ENCODE measurements around the gene SV2B. TPM values are rescaled to one million over a fixed set of nuclear protein-coding genes. Genes with fewer than 3 reads are reported as not detected.

The SV2B gene
- polyA plus RNA-seq, 2 donors, result 0.02 to 0.07 TPM

DNA sequence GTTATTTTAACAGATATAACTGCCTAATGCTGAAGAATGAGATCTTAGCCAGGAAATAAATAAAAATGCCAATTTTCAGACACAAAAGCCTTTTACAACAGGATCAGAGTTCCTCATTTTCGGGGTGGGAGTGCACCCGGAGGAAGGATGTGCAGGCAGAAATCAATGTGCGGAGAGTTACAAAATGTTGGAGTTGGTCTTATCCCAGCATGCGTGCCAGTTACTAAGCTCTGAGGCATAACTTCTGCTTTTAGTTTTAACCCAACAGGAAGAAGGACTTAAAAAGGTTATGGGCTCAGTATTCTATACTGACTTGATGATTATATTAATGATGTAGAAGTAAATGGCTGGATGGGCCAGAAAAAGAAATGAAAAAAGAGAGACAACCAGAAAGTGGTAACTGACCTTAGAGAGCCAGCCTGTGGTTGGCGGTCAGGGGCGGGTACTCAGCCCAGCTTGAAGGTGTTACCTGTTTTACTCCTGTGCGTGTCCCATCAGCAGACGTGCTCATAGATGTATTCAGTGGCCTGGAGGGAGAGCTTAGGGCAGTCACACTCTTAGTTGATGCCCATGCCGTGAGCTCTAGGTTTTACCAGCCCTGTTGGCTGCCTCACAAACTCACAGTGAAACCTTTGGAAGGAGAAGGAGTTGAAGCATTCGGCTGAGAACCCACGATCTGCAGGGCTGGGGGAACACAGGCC, 164.7 kb downstream of the SV2B start:
- no peaks in the 10 kb centered on the region for H3K27me3 ChIP-seq (ENCODE audit: control insufficient read depth in 1 of 2, insufficient read depth in 2 of 2, low read length in 2 of 2)
- no peak overlapping the region for H3K4me3 ChIP-seq (ENCODE audit: low read depth in 1 of 2, low read length in 2 of 2)
- H3K9me3 ChIP-seq (ENCODE audit: control insufficient read depth in 2 of 2, insufficient read depth in 1 of 2, low read depth in 1 of 2, low read length in 1 of 2), result no peaks in the 10 kb centered on the region
- peaks cover 0 to 7% of the 10 kb centered on the region in 2 donors for H3K4me1 ChIP-seq (ENCODE audit: control insufficient read depth in 2 of 2, insufficient read depth in 2 of 2, low read length in 1 of 2)
- 76 to 81% methylated on average over 11 of the region's 11 CpGs for WGBS, 2 donors
- no peaks in the 10 kb centered on the region for H3K36me3 ChIP-seq (ENCODE audit: control insufficient read depth in 2 of 2, insufficient read depth in 2 of 2, low read length in 1 of 2)
- no peak overlapping the region for H3K27ac ChIP-seq (ENCODE audit: low read depth in 2 of 2, low read length in 1 of 2)

DNA sequence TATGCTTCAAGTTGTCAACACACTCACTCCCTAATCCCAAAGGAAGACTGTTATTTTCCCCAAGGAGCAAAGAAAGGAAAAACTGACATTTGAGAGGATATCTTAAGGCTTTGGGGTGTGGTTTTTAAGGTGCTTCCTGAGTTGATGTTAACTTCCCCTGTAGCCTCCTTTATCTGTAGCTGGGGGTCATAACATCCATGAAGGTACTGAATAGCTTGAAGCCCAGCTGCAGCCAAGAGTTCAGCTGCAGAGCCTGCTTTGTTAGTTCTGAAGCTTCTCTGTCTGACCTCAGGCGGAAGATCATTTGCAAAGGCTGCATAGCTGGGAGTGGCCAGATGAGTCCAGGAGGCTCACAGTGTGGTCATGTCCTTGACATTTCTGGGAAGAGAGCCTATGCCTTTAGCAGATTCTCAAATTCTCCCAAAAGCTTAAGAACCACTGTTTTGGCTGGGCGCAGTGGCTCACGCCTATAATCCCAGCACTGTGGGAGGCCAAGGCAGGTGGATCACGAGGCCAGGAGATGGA, 165.4 kb downstream of the SV2B start:
- H3K36me3 ChIP-seq (ENCODE audit: control insufficient read depth in 2 of 2, insufficient read depth in 2 of 2, low read length in 1 of 2), result no peaks in the 10 kb centered on the region
- H3K27ac ChIP-seq (ENCODE audit: low read depth in 2 of 2, low read length in 1 of 2), result no peak overlapping the region
- WGBS, 2 donors, result 87% methylated on average over 4 of the region's 4 CpGs
- no peak overlapping the region for H3K4me3 ChIP-seq (ENCODE audit: low read depth in 1 of 2, low read length in 2 of 2)
- H3K27me3 ChIP-seq (ENCODE audit: control insufficient read depth in 1 of 2, insufficient read depth in 2 of 2, low read length in 2 of 2), result no peaks in the 10 kb centered on the region
- H3K4me1 ChIP-seq (ENCODE audit: control insufficient read depth in 2 of 2, insufficient read depth in 2 of 2, low read length in 1 of 2), result peaks cover 0 to 7% of the 10 kb centered on the region in 2 donors
- no peaks in the 10 kb centered on the region for H3K9me3 ChIP-seq (ENCODE audit: control insufficient read depth in 2 of 2, insufficient read depth in 1 of 2, low read depth in 1 of 2, low read length in 1 of 2)

DNA sequence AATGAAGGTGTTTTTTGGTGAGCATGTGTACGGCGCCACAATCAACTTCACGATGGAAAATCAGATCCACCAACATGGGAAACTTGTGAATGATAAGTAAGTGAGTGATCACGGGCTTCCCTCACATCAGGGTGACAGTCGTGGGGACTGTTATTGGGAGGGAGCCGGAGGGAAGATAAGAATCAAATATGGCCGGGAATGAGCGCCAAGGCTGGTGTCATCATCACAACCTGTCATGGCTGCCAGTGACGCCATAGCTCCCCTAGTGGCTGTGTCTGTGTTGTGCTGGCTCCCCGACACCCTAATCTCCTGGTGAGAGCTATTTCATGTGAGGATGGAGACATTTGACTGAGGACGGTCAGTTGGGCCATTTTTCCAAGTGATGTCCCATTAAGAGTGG, 168.5 kb downstream of the SV2B start:
- Histone ChIP-seq H3K9me3 (ENCODE audit: control insufficient read depth in 2 of 2, insufficient read depth in 1 of 2, low read depth in 1 of 2, low read length in 1 of 2) (no peaks in the 10 kb centered on the region), H3K4me3 (ENCODE audit: low read depth in 1 of 2, low read length in 2 of 2) (no peak overlapping the region), H3K4me1 (ENCODE audit: control insufficient read depth in 2 of 2, insufficient read depth in 2 of 2, low read length in 1 of 2) (peaks cover 0 to under 1% of the 10 kb centered on the region in 2 donors), H3K27ac (ENCODE audit: low read depth in 2 of 2, low read length in 1 of 2) (no peak overlapping the region), H3K27me3 (ENCODE audit: control insufficient read depth in 1 of 2, insufficient read depth in 2 of 2, low read length in 2 of 2) (no peaks in the 10 kb centered on the region), H3K36me3 (ENCODE audit: control insufficient read depth in 2 of 2, insufficient read depth in 2 of 2, low read length in 1 of 2) (no peaks in the 10 kb centered on the region)
- WGBS, 2 donors, result 87 to 88% methylated on average over 11 of the region's 11 CpGs

DNA sequence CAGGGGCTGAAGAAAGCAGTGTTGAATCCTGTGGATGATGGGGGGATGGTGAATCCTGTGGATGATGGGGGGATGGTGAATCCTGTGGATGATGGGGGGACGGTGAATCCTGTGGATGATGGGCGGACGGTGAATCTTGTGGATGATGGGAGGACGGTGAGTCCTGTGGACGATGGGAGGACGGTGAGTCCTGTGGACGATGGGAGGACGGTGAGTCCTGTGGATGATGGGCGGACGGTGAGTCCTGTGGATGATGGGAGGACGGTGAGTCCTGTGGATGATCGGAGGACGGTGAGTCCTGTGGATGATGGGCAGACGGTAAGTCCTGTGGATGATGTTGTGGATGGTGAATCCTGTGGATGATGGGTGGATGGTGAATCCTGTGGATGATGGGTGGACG, 170.7 kb downstream of the SV2B start:
- no peaks in the 10 kb centered on the region for H3K27me3 ChIP-seq (ENCODE audit: control insufficient read depth in 1 of 2, insufficient read depth in 2 of 2, low read length in 2 of 2)
- 82 to 85% methylated on average over 15 of the region's 15 CpGs for WGBS, 2 donors

DNA sequence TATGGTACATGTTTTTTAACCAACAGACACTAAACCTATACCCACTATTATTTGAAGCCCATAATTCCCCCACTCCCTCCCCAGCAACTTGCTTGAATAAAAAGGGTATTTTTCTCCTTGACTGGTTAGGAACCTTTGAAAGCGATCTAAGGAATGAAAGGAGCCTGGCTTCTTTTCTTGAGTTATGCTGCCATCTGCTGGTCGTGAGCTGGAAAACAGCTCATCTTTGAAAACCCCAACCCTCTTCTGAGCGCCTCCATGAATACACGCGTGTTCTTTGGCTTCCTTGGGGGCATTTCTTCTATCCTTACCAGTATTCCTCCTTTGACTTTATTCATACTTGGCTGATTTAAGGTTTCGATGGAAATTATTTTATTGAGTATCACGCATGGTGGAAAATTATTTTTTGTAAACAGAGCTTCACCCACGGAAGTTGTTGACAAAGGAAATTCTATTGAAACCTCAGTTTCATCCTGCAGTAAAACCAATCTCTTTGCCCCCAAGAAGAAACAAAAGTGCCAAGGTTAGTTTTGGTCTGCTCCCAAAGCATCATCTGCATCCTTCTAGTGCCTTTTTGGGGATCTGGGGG, 171.6 kb downstream of the SV2B start:
- Histone ChIP-seq H3K4me3 (ENCODE audit: low read depth in 1 of 2, low read length in 2 of 2) (no peak overlapping the region), H3K27me3 (ENCODE audit: control insufficient read depth in 1 of 2, insufficient read depth in 2 of 2, low read length in 2 of 2) (no peaks in the 10 kb centered on the region), H3K27ac (ENCODE audit: low read depth in 2 of 2, low read length in 1 of 2) (no peak overlapping the region), H3K9me3 (ENCODE audit: control insufficient read depth in 2 of 2, insufficient read depth in 1 of 2, low read depth in 1 of 2, low read length in 1 of 2) (no peaks in the 10 kb centered on the region), H3K36me3 (ENCODE audit: control insufficient read depth in 2 of 2, insufficient read depth in 2 of 2, low read length in 1 of 2) (no peaks in the 10 kb centered on the region), H3K4me1 (ENCODE audit: control insufficient read depth in 2 of 2, insufficient read depth in 2 of 2, low read length in 1 of 2) (no peaks in the 10 kb centered on the region)
- WGBS, 2 donors, result 4% methylated on average over 8 of the region's 8 CpGs

More for the DNA sequence above, 170.7 kb downstream of the SV2B start:
- Histone ChIP-seq H3K4me3 (ENCODE audit: low read depth in 1 of 2, low read length in 2 of 2) (no peak overlapping the region), H3K36me3 (ENCODE audit: control insufficient read depth in 2 of 2, insufficient read depth in 2 of 2, low read length in 1 of 2) (no peaks in the 10 kb centered on the region), H3K4me1 (ENCODE audit: control insufficient read depth in 2 of 2, insufficient read depth in 2 of 2, low read length in 1 of 2) (no peaks in the 10 kb centered on the region), H3K27ac (ENCODE audit: low read depth in 2 of 2, low read length in 1 of 2) (no peak overlapping the region), H3K9me3 (ENCODE audit: control insufficient read depth in 2 of 2, insufficient read depth in 1 of 2, low read depth in 1 of 2, low read length in 1 of 2) (no peaks in the 10 kb centered on the region)

DNA sequence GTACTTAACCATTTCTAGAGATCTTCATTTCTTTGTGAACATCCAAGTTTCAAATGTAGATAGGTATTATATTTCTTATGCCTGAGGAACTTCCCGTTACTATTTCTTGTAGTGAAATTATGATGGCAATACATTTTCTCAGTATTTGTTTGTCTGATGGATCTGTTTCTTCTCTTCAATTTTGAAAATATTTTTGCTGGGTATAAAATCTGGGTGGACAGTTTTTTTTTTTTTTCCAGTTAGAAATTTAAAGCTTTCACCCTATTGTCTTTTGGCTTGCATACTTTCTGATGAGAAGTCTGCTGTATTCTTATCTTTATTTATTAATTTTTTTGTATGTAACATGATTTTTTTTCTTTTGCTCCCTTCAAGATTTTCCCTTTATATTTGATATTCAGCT, 175.8 kb downstream of the SV2B start:
- Histone ChIP-seq H3K9me3 (ENCODE audit: control insufficient read depth in 2 of 2, insufficient read depth in 1 of 2, low read depth in 1 of 2, low read length in 1 of 2) (no peaks in the 10 kb centered on the region), H3K27me3 (ENCODE audit: control insufficient read depth in 1 of 2, insufficient read depth in 2 of 2, low read length in 2 of 2) (no peaks in the 10 kb centered on the region), H3K4me3 (ENCODE audit: low read depth in 1 of 2, low read length in 2 of 2) (no peak overlapping the region), H3K27ac (ENCODE audit: low read depth in 2 of 2, low read length in 1 of 2) (no peak overlapping the region), H3K4me1 (ENCODE audit: control insufficient read depth in 2 of 2, insufficient read depth in 2 of 2, low read length in 1 of 2) (no peaks in the 10 kb centered on the region), H3K36me3 (ENCODE audit: control insufficient read depth in 2 of 2, insufficient read depth in 2 of 2, low read length in 1 of 2) (no peaks in the 10 kb centered on the region)
- 95 to 100% methylated on average over 1 of the region's 1 CpG for WGBS, 2 donors

DNA sequence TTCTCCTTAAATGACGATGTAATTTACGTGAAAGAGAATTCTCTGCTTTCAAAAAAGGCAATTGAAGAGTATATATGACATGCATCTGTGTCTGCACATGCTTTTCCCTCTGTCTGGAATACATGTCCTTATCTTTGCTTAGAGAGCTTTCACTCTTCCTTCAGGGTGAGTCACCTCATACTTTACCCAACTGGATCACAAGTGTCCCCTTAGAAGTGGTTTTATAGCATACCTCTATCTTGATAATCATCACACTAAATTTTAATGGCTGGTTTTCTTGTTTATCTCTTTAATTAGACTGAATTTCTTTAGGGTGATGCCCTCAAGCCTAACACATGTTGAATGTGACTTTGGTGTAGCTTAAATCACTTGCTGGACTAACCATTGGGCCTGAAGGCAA, 178.9 kb downstream of the SV2B start:
- H3K4me1 ChIP-seq (ENCODE audit: control insufficient read depth in 2 of 2, insufficient read depth in 2 of 2, low read length in 1 of 2), result no peaks in the 10 kb centered on the region
- no peak overlapping the region for H3K4me3 ChIP-seq (ENCODE audit: low read depth in 1 of 2, low read length in 2 of 2)
- H3K9me3 ChIP-seq (ENCODE audit: control insufficient read depth in 2 of 2, insufficient read depth in 1 of 2, low read depth in 1 of 2, low read length in 1 of 2), result no peaks in the 10 kb centered on the region
- H3K27me3 ChIP-seq (ENCODE audit: control insufficient read depth in 1 of 2, insufficient read depth in 2 of 2, low read length in 2 of 2), result no peaks in the 10 kb centered on the region
- no peak overlapping the region for H3K27ac ChIP-seq (ENCODE audit: low read depth in 2 of 2, low read length in 1 of 2)
- 93 to 98% methylated on average over 2 of the region's 2 CpGs for WGBS, 2 donors
- H3K36me3 ChIP-seq (ENCODE audit: control insufficient read depth in 2 of 2, insufficient read depth in 2 of 2, low read length in 1 of 2), result no peaks in the 10 kb centered on the region

DNA sequence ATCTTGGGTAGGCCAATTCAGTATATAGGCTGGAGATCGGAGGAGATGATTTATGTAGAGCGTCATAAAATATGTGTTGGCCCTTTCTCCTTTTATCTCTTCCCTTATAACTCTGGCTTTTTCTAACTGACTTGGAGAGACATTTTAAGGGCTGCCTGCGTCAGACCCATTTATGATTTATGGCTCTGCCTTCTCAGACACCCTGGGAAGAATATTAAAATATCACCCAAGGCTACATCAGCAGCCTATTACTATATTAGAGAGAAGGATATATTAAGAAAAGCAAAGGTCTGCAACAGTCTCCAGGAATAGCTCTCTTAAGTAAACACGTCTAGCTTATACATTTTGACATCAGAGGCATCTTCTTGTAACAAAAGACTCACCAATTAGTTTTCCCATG, 179.4 kb downstream of the SV2B start:
- Histone ChIP-seq H3K27me3 (ENCODE audit: control insufficient read depth in 1 of 2, insufficient read depth in 2 of 2, low read length in 2 of 2) (no peaks in the 10 kb centered on the region), H3K36me3 (ENCODE audit: control insufficient read depth in 2 of 2, insufficient read depth in 2 of 2, low read length in 1 of 2) (no peaks in the 10 kb centered on the region), H3K27ac (ENCODE audit: low read depth in 2 of 2, low read length in 1 of 2) (no peak overlapping the region), H3K4me1 (ENCODE audit: control insufficient read depth in 2 of 2, insufficient read depth in 2 of 2, low read length in 1 of 2) (no peaks in the 10 kb centered on the region), H3K9me3 (ENCODE audit: control insufficient read depth in 2 of 2, insufficient read depth in 1 of 2, low read depth in 1 of 2, low read length in 1 of 2) (no peaks in the 10 kb centered on the region), H3K4me3 (ENCODE audit: low read depth in 1 of 2, low read length in 2 of 2) (no peak overlapping the region)
- 82 to 84% methylated on average over 4 of the region's 4 CpGs for WGBS, 2 donors

DNA sequence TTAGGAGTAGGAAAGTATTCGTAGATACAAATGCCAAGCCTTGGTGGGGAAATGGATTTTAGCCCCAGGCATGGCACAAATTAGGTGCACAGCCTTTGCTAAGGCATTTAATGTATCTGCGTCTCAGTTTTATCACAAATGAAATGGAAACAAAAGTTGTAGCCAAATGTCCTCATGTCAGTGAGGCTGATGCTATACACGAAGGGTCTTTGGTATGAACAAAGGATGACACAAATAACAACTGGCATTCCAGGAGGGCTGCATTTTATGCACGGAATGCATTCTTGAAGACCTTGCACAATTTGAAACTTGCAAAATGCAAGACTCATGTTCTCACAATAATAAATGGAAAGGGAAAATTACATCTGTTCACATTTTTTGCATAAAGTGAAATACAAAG, 181.9 kb downstream of the SV2B start:
- no peak overlapping the region for H3K27ac ChIP-seq (ENCODE audit: low read depth in 2 of 2, low read length in 1 of 2)
- WGBS, 2 donors, result 80 to 82% methylated on average over 4 of the region's 4 CpGs
- no peaks in the 10 kb centered on the region for H3K27me3 ChIP-seq (ENCODE audit: control insufficient read depth in 1 of 2, insufficient read depth in 2 of 2, low read length in 2 of 2)
- H3K4me1 ChIP-seq (ENCODE audit: control insufficient read depth in 2 of 2, insufficient read depth in 2 of 2, low read length in 1 of 2), result no peaks in the 10 kb centered on the region
- no peak overlapping the region for H3K4me3 ChIP-seq (ENCODE audit: low read depth in 1 of 2, low read length in 2 of 2)
- H3K36me3 ChIP-seq (ENCODE audit: control insufficient read depth in 2 of 2, insufficient read depth in 2 of 2, low read length in 1 of 2), result no peaks in the 10 kb centered on the region
- H3K9me3 ChIP-seq (ENCODE audit: control insufficient read depth in 2 of 2, insufficient read depth in 1 of 2, low read depth in 1 of 2, low read length in 1 of 2), result no peaks in the 10 kb centered on the region

DNA sequence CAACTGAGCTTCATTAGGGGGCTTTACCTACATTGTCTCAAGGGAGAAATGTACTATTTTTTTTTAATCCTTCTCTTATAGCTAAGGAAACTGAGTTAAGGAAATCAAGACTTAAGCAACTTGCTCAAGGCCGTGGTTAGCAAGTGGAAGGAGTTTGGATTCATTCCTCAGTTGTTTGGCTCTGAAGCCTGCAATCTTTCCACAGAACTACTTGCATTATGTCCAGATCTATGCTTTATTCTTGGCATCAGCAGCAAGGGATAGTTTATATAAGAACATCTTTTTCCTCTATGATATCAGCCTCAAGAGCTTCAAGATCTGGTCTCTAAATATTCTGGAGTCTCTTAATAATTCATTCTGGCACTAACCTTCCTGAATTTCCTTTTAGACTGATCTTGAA, 182.4 kb downstream of the SV2B start:
- 38 to 52% methylated on average over 1 of the region's 1 CpG for WGBS, 2 donors
- H3K4me1 ChIP-seq (ENCODE audit: control insufficient read depth in 2 of 2, insufficient read depth in 2 of 2, low read length in 1 of 2), result no peaks in the 10 kb centered on the region

More for the DNA sequence above, 182.4 kb downstream of the SV2B start:
- Histone ChIP-seq H3K36me3 (ENCODE audit: control insufficient read depth in 2 of 2, insufficient read depth in 2 of 2, low read length in 1 of 2) (no peaks in the 10 kb centered on the region), H3K4me3 (ENCODE audit: low read depth in 1 of 2, low read length in 2 of 2) (no peak overlapping the region), H3K9me3 (ENCODE audit: control insufficient read depth in 2 of 2, insufficient read depth in 1 of 2, low read depth in 1 of 2, low read length in 1 of 2) (no peaks in the 10 kb centered on the region), H3K27me3 (ENCODE audit: control insufficient read depth in 1 of 2, insufficient read depth in 2 of 2, low read length in 2 of 2) (no peaks in the 10 kb centered on the region), H3K27ac (ENCODE audit: low read depth in 2 of 2, low read length in 1 of 2) (no peak overlapping the region)
